ENCODE results near the gene SCGB1C2. TPM values are rescaled to one million over a fixed set of nuclear protein-coding genes. Genes with fewer than 3 reads are reported as not detected.
"Not testable (repeated sequence)": the region's sequence is repeated elsewhere in the genome, so short reads cannot be mapped to it uniquely, and the experiment has no call there.

The SCGB1C2 gene
- total and polyA plus RNA-seq, 5 donors from 2014 or later: not detected

GRCh38 chr17:139401-140205, 2.2 kb downstream of the SCGB1C2 start:
- not testable (repeated sequence) for H3K9me3 ChIP-seq (ENCODE audit: control insufficient read depth in 2 of 2, low read length in 2 of 2); H3K27me3 ChIP-seq (ENCODE audit: control insufficient read depth, insufficient read depth, low read length); H3K36me3 Mint-ChIP-seq; H3K9me3 Mint-ChIP-seq; ATAC-seq (ENCODE audit: low read depth in 2 of 2); H3K4me3 ChIP-seq (ENCODE audit: low read depth, low read length); H3K4me1 Mint-ChIP-seq; H3K36me3 ChIP-seq (ENCODE audit: control insufficient read depth, insufficient read depth, low read length); H3K4me1 ChIP-seq (ENCODE audit: control insufficient read depth, insufficient read depth, low read length, poor library complexity, severe bottlenecking); H3K27ac ChIP-seq (ENCODE audit: insufficient read depth, low read length, poor library complexity, severe bottlenecking); DNase-seq; H3K4me3 Mint-ChIP-seq; H3K27me3 Mint-ChIP-seq; H3K27ac Mint-ChIP-seq

- Mint-ChIP-seq H3K27ac (no peak overlapping the region), H3K4me3 (no peak overlapping the region), H3K36me3 (no peaks in the 10 kb centered on the region), H3K4me1 (peaks cover 0 to 4% (median 0%) of the 10 kb centered on the region in 4 donors), H3K27me3 (no peaks in the 10 kb centered on the region), H3K9me3 (no peaks in the 10 kb centered on the region)
- Histone ChIP-seq H3K4me1 (ENCODE audit: control insufficient read depth, insufficient read depth, low read length, poor library complexity, severe bottlenecking) (peaks cover 4% of the 10 kb centered on the region), H3K9me3 (ENCODE audit: control insufficient read depth in 2 of 2, low read length in 2 of 2) (no peaks in the 10 kb centered on the region), H3K27ac (ENCODE audit: insufficient read depth, low read length, poor library complexity, severe bottlenecking) (no peak overlapping the region), H3K27me3 (ENCODE audit: control insufficient read depth, insufficient read depth, low read length) (no peaks in the 10 kb centered on the region), H3K4me3 (ENCODE audit: low read depth, low read length) (no peak overlapping the region), H3K36me3 (ENCODE audit: control insufficient read depth, insufficient read depth, low read length) (no peaks in the 10 kb centered on the region)
- ATAC-seq (ENCODE audit: low read depth in 2 of 2): no peak
- DNase-seq: peak in 1 of 3 donors; percentile 33
Measured at GRCh38 chr17:142102-142661, 4.8 kb downstream of the SCGB1C2 start.

DNA sequence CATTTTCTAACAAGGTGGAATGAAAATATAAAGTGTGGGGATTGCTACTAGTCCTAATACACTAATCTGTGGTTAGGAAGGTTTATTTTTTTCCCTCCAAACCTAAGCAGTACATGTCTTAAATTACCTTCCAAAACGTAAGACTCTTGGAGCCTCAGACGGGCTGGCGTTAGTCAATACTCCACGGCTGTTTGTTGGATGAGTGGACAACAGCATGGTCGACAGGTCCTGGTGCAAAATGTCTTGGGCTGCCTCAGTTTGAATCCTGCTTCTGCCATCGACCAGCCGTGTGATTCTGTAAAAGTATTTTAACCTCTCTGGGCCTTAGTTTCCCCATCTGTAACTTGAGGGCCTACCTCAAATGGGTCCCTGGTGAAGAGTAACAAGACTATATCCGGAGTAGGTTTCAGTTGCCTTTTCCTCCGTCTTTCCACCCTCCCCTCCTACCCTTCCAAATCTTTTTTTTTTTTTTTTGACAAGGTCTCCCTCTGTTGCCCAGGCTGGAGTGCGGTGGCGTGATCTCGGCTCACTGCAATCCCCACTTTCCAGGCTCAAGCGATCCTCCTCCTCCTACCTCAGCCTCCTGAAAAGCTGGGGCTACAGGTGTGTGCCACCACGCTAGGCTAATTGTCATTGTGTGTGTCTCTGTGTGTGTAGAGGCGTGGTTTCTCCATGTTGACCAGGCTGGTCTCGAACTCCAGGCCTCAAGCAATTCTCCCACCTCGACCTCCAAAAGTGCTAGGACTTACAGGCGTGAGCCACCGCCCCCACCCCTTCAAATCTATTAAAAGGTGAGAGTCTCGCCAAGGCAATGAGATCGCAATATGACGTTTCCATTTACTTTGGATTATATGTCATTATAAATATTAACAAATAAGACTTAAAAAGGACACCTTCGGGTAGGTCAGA, 5.8 kb downstream of the SCGB1C2 start:
- Histone ChIP-seq H3K4me1 (ENCODE audit: control insufficient read depth, insufficient read depth, low read length, poor library complexity, severe bottlenecking) (peaks cover 4% of the 10 kb centered on the region), H3K9me3 (ENCODE audit: control insufficient read depth in 2 of 2, low read length in 2 of 2) (no peaks in the 10 kb centered on the region), H3K36me3 (ENCODE audit: control insufficient read depth, insufficient read depth, low read length) (no peaks in the 10 kb centered on the region), H3K27ac (ENCODE audit: insufficient read depth, low read length, poor library complexity, severe bottlenecking) (no peak overlapping the region), H3K27me3 (ENCODE audit: control insufficient read depth, insufficient read depth, low read length) (no peaks in the 10 kb centered on the region), H3K4me3 (ENCODE audit: low read depth, low read length) (no peak overlapping the region)
- no peaks in the 10 kb centered on the region for H3K9me3 Mint-ChIP-seq
- H3K27me3 Mint-ChIP-seq: no peaks in the 10 kb centered on the region
- no peak for ATAC-seq (ENCODE audit: low read depth in 2 of 2)
- no peak overlapping the region for H3K27ac Mint-ChIP-seq
- H3K4me1 Mint-ChIP-seq: peaks cover 0 to 4% (median 0%) of the 10 kb centered on the region in 4 donors
- no peak for DNase-seq
- no peaks in the 10 kb centered on the region for H3K36me3 Mint-ChIP-seq
- H3K4me3 Mint-ChIP-seq: no peak overlapping the region

GRCh38 chr17:143785-144281, 6.5 kb downstream of the SCGB1C2 start:
- Histone ChIP-seq H3K27ac (ENCODE audit: insufficient read depth, low read length, poor library complexity, severe bottlenecking) (no peak overlapping the region), H3K27me3 (ENCODE audit: control insufficient read depth, insufficient read depth, low read length) (no peaks in the 10 kb centered on the region), H3K4me1 (ENCODE audit: control insufficient read depth, insufficient read depth, low read length, poor library complexity, severe bottlenecking) (peaks cover 4% of the 10 kb centered on the region), H3K36me3 (ENCODE audit: control insufficient read depth, insufficient read depth, low read length) (no peaks in the 10 kb centered on the region), H3K9me3 (ENCODE audit: control insufficient read depth in 2 of 2, low read length in 2 of 2) (no peaks in the 10 kb centered on the region), H3K4me3 (ENCODE audit: low read depth, low read length) (no peak overlapping the region)
- H3K4me3 Mint-ChIP-seq: no peak overlapping the region
- peak; percentile 67 to 79 (median 70) for DNase-seq
- H3K27me3 Mint-ChIP-seq: no peaks in the 10 kb centered on the region
- H3K9me3 Mint-ChIP-seq: no peaks in the 10 kb centered on the region
- peaks cover 0 to 4% (median 0%) of the 10 kb centered on the region in 4 donors for H3K4me1 Mint-ChIP-seq
- H3K36me3 Mint-ChIP-seq: no peaks in the 10 kb centered on the region
- ATAC-seq (ENCODE audit: low read depth in 2 of 2): peak; percentile 89 to 92
- no peak overlapping the region for H3K27ac Mint-ChIP-seq

DNA sequence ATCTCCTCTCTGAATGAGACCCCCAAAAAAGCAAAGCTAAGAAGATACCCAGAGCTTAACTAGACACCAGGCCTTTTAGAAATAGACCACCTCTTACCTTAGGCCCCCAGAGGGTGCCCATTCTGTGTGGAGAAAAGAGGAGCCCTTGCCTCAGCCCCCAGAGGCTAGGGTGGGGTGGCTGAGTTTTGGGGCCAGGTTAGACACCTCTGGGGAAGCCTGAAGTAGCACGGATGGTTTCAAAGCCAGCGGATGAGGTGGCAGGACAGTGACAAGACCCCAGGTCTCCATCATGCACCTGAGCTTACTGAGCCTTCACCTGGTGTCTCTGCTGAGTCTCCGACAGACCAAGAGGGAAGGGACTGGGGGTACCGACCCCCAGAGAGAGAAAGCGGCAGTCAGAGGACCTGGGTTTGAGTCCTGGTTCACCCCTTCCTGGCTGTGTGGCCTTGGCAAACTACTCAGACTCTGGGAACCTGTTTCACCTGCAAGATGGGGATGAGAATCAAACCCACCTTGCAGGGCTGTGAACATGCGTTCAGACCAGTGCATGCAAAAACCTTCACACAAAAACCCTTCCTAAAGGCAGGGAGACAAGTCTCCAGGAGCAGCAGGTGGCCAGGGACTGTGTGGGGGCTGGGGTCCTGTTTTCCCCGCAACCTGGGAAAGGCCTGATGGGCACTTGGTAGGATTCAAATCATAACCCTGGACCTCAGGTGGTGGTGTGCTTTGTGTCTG, 7.7 kb downstream of the SCGB1C2 start:
- Mint-ChIP-seq H3K9me3 (no peaks in the 10 kb centered on the region), H3K4me3 (no peak overlapping the region), H3K36me3 (no peaks in the 10 kb centered on the region), H3K27me3 (no peaks in the 10 kb centered on the region), H3K27ac (no peak overlapping the region), H3K4me1 (peaks cover 0 to 4% (median 0%) of the 10 kb centered on the region in 4 donors)
- Histone ChIP-seq H3K27ac (ENCODE audit: insufficient read depth, low read length, poor library complexity, severe bottlenecking) (no peak overlapping the region), H3K36me3 (ENCODE audit: control insufficient read depth, insufficient read depth, low read length) (no peaks in the 10 kb centered on the region), H3K4me1 (ENCODE audit: control insufficient read depth, insufficient read depth, low read length, poor library complexity, severe bottlenecking) (peaks cover 4% of the 10 kb centered on the region), H3K4me3 (ENCODE audit: low read depth, low read length) (no peak overlapping the region), H3K9me3 (ENCODE audit: control insufficient read depth in 2 of 2, low read length in 2 of 2) (no peaks in the 10 kb centered on the region), H3K27me3 (ENCODE audit: control insufficient read depth, insufficient read depth, low read length) (no peaks in the 10 kb centered on the region)
- DNase-seq (no peak), ATAC-seq (ENCODE audit: low read depth in 2 of 2) (no peak)

GRCh38 chr17:145671-146541, 8.5 kb downstream of the SCGB1C2 start:
- H3K36me3 ChIP-seq (ENCODE audit: control insufficient read depth, insufficient read depth, low read length): no peaks in the 10 kb centered on the region
- H3K9me3 ChIP-seq (ENCODE audit: control insufficient read depth in 2 of 2, low read length in 2 of 2): no peaks in the 10 kb centered on the region
- no peaks in the 10 kb centered on the region for H3K27me3 Mint-ChIP-seq
- no peak overlapping the region for H3K4me3 ChIP-seq (ENCODE audit: low read depth, low read length)
- H3K4me1 Mint-ChIP-seq: peaks cover 0 to 4% (median 0%) of the 10 kb centered on the region in 4 donors
- H3K27me3 ChIP-seq (ENCODE audit: control insufficient read depth, insufficient read depth, low read length): no peaks in the 10 kb centered on the region
- no peak for DNase-seq
- H3K4me1 ChIP-seq (ENCODE audit: control insufficient read depth, insufficient read depth, low read length, poor library complexity, severe bottlenecking): peaks cover 4% of the 10 kb centered on the region
- H3K4me3 Mint-ChIP-seq: no peak overlapping the region
- ATAC-seq (ENCODE audit: low read depth in 2 of 2): no peak
- no peak overlapping the region for H3K27ac ChIP-seq (ENCODE audit: insufficient read depth, low read length, poor library complexity, severe bottlenecking)
- H3K9me3 Mint-ChIP-seq: no peaks in the 10 kb centered on the region
- no peaks in the 10 kb centered on the region for H3K36me3 Mint-ChIP-seq
- no peak overlapping the region for H3K27ac Mint-ChIP-seq

All from CD4-positive, CD25-positive, alpha-beta regulatory T cell (primary cell).